SK-N-SH treated with all-trans-retinoic acid at 6 μM for 48 hours (cell line): ENCODE data around the gene SCN4A.

Experiments used
- ARNTL ChIP-seq: fragments of 450-650 bp; formaldehyde crosslinking; IDR thresholded peaks from 2 replicates; pipeline ENCODE4 v1.5.0; 2020; ENCODE audit warnings: low read depth, mild to moderate bottlenecking, moderate library complexity, borderline replicate concordance
- CSDC2 ChIP-seq: fragments of 250-450 bp; sonication (Bioruptor Pico); IDR thresholded peaks from 2 replicates; pipeline ENCODE4 v1.5.0; 2020; ENCODE audit warnings: mild to moderate bottlenecking, moderate library complexity
- OSR1 ChIP-seq: fragments of 250-450 bp; sonication (Bioruptor Pico); IDR thresholded peaks from 2 replicates; pipeline ENCODE4 v1.8.0; 2022; ENCODE audit warnings: moderate library complexity, mild to moderate bottlenecking, inconsistent platforms
- POU6F1 ChIP-seq: fragments of 250-450 bp; sonication (Bioruptor Pico); IDR thresholded peaks from 2 replicates; pipeline ENCODE4 v1.8.0; 2021; ENCODE audit warnings: low read depth, mild to moderate bottlenecking, moderate library complexity, borderline replicate concordance
- RARB ChIP-seq: fragments of 250-450 bp; sonication (Bioruptor Pico); IDR thresholded peaks from 2 replicates; pipeline ENCODE4 v1.8.0; 2021; ENCODE audit warnings: mild to moderate bottlenecking, moderate library complexity
- TOX ChIP-seq: fragments of 250-450 bp; sonication (Bioruptor Pico); IDR thresholded peaks from 2 replicates; pipeline ENCODE4 v1.8.0; 2021; ENCODE audit warnings: mild to moderate bottlenecking, moderate library complexity, borderline replicate concordance
- ZFP30 ChIP-seq: fragments of 450-650 bp; formaldehyde crosslinking; IDR thresholded peaks from 2 replicates; pipeline ENCODE4 v1.5.0; 2022; ENCODE audit warnings: mild to moderate bottlenecking, moderate library complexity
- ZNF70 ChIP-seq: fragments of 450-650 bp; formaldehyde crosslinking; IDR thresholded peaks from 2 replicates; pipeline ENCODE4 v1.5.0; 2020; ENCODE audit warnings: mild to moderate bottlenecking, moderate library complexity

- TF ChIP-seq OSR1 (CRISPR knock-in tag) (no peak), ZNF70 (no peak), TOX (CRISPR knock-in tag) (no peak), POU6F1 (no peak), ZFP30 (CRISPR knock-in tag) (no peak), ARNTL (CRISPR knock-in tag) (no peak), CSDC2 (CRISPR knock-in tag) (no peak), RARB (CRISPR knock-in tag) (no peak)
Observed at GRCh38 chr17:63941162-63941561, 31.6 kb downstream of the SCN4A start.
